Ramos (cell line): Measurements from ENCODE around the gene SERPINC1.
"Not testable (repeated sequence)": the region's sequence is repeated elsewhere in the genome, so short reads cannot be mapped to it uniquely, and the experiment has no call there.

Experiments used
- in situ Hi-C: fragments of 300-500 bp; cut with MboI; formaldehyde crosslinking; loops from one replicate; pipeline ENCODE4 v1.14.3; 2022; ENCODE audit warnings: low sequenced_read_pairs; ENCODE audit not compliant: unreplicated experiment

The SERPINC1 gene

DNA sequence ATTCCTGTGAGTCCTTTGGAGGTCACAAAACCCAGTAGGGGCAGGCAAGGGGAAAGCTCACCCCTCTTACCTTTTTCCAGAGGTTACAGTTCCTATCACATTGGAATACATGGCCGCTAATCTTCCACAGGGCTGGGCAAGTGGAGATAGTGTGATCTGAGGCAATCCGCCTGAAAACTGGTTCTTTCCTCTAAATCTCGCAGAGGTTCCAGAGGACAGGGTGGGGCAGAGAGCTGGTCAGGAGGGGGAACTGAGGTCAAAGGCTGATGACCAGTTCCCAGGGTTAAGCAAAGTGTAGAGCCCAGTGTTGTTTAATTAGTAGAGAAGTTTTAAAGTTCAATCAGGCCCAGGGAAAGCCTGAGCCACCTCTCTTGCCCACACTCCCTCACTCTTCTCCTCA, at the start of gene SERPINC1:
Gene SERPINC1, minus strand, starts transcription at position 179 of the 400 bp plus-strand sequence. Its CDS starts 68 bp downstream, at position 111.
- in situ Hi-C loops = no loop called here

DNA sequence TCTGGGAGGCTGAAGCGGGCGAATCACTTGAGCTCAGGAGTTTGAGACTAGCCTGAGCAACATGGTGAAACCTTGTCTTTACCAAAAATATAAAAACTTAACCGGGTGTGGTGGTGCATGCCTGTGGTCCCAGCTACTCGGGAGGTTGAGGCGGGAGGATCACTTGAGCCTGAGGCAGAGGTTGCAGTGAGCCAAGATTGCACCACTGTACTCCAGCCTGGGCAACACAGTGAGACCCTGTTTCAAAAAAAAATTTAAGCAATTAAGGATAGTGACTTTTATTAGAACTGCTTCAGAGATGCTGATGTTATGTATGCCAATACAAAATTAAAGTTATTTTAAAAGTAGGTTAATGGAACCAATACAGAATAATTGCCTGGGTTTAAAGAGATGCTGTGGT, 48.8 kb upstream of the SERPINC1 start:
- in situ Hi-C loops = not testable (repeated sequence)

DNA sequence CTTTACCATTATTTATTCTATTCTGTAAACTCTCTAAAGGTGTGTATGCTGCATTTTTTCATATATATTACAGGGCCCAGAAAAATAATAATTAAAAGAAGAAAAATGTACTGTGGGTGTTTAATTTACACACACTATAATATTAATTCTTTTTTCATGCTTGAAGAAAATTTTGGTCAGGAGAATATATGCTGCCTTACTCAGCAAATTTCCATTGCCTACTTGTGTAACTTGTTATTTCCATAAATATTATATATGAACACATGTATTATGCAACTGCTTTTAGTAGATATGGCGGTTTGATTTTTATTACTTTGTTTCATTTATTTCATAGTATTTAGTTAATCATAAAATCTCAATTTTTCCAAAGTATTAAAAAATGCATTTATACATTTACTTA, 46.4 kb upstream of the SERPINC1 start:
- in situ Hi-C loops = no loop called here

DNA sequence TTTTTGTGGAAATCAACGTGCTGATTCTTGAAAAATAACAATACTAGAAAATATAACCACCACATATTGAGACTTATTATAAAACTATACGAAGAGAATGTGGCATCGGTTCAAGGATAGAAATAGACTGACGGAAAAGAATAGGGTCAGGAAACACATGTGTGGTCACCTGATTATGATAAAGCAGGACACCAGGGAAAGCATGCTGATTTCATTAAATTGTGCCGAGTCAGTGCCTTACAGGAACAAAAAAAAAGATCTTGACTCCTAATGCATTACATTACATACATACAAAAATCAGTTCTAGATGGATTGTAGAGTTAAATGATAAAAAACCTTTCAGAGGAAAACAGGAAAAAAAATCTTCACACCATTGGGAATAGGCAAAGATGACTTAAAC, 43.5 kb upstream of the SERPINC1 start:
- in situ Hi-C loops = no loop called here

DNA sequence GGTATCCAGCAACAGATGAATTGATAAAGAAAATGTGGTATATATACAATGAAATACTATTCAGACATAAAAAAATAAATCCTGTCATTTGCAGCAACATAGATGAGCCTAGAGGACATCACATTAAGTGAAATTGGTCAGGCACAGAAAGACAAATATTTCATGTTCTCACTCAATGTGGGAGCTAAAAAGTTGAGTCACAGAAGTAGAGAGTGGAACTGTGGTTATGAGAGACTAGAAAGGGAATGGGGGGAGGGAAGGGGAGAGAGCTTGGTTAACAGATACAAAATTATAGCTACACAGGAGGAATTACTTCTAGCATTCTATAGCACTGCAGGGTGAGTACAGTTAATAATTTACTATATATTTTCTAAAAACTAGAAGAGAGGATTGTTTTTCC, 37.1 kb upstream of the SERPINC1 start:
- in situ Hi-C loops = no loop called here

DNA sequence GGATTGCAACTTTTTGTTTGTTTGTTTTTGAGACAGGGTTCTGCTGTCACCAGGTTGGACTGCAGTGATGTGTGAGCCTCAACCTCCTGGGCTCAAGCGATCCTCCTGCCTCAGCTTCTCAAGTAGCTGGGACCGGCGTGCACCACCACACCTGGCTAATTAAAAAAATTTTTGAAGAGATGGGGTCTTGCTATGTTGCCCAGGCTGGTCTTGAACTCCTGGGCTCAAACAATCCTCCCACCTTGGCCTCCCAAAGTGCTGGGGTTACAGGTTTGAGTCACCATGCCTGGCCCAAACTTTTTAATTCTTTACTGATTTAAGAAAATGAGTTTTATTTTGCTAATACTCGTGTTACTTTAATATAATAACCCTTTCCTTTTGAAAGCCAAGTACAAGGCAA, 31.5 kb upstream of the SERPINC1 start:
- in situ Hi-C loops = no loop called here

DNA sequence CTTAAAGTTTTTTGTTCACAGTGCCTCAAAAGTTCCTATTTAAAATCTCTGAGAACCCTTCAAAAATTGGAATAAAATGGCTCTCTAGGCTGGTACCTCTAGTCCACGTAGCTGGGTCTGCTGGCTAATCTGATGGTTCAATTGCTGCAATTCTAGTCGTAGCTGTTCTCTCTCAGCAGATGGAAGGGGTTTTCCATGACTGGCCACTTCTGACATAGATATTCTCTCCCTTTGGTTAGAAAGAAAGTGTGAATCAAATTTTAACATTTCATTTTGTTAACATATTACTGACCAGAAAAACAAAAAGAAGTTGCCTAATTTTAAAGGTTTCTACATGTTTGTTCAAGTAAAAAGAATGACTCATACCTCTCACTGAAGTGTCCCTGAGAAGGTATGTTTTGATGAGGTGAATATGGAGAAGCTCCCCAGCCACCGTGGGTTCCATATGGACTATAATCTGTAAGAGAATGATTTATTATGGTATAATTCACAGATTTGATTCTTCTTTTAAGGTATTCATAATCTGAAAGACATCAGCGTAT, 29.3 kb upstream of the SERPINC1 start:
- in situ Hi-C loops = no loop called here

DNA sequence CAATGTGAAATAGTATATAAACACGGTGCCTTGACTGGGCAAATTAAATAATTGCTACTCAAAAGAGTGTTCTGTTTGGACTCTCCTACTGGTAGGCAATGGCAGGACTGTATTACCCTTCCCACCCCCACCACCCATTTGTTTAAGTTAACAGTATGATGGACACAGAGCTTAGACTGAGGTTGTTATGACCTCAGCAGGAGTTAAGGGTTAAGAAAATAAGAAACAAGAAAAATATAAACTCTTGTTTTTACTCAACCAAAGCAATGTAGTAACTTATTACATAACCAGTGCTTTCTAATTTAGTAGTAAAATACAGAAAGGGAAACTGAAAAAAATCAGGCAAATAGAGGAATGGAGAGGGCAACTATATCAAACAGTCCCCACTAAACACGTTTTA, 19.9 kb upstream of the SERPINC1 start:
- in situ Hi-C loops = no loop called here

DNA sequence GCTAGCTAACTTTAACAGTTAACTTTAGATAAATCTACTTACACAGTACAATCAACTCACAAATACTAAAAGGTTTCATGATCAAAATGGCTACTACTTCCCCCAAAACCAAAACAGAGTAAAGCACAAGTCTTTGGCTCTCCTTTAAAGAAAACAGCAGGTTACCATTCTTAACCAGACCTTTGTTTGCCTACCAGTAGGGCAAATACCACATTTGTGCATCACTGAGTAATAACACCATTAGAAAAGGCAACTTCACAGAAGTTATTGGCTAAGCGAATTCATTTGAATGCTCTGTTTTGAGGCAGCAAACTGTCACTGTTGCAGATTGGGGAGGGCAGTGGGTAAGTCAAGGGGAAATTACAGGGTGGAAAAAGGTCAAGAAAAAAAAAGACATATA, 17.3 kb upstream of the SERPINC1 start:
- in situ Hi-C loops = no loop called here

DNA sequence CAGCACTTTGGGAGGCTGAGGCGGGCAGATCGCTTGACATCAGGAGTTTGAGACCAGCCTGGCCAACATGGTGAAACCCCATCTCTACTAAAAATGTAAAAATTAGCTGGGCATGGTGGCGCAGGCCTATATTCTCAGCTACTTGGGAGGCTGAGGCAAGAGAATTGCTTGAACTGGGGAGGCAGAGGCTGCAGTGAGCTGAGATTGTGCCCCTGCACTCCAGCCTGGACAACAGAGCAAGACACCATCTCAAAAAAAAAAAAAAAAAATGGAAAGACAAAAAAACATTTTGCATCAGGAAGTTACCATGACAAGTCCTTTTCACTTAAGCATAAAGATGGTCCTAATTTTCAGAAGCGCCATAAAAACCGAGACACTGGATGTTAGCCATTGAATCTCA, 13.4 kb upstream of the SERPINC1 start:
- in situ Hi-C loops = not testable (repeated sequence)

DNA sequence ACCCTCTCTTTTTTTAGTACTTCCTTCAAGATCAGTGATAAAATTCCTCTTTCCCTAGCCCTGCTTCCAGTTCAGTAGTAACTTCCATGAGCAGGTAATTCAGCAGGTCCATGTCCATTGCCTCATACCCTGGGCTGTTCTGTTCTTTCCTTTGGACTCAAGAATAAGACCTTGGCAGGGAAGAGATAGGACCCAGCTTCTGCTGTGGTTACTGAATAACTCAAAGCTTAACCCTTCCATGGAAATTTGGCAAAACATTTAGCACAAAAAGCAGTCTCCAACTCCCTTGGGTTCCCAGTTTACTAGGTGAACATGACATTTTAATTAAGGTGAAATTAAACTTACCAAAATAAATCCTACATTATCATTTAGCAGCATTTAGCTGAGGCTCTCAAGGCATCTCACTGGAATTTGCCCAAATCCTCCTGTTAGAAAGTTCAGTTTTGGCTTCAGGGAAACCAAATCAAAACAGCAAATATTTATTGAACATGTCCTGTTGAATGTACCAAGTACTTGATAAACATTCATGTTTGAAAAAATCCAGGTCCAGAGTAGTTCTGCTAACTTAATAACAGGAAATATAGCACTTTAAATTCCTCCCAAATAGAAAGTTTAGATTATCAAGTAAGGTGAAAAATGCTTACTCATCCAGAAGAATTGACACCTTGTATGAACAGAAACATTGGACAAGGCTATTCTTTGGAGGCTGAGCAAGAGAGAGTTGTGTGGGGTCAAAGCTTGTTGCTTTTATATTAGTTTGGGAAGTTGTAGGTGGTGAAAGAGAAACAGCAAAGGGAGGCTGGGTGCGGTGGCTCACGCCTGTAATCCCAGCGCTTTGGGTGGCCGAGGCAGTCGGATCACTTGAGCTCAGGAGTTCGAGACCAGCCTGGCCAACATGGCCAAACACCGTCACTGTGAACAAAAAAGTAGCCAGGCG, 8.4 kb upstream of the SERPINC1 start:
- in situ Hi-C loops = no loop called here

DNA sequence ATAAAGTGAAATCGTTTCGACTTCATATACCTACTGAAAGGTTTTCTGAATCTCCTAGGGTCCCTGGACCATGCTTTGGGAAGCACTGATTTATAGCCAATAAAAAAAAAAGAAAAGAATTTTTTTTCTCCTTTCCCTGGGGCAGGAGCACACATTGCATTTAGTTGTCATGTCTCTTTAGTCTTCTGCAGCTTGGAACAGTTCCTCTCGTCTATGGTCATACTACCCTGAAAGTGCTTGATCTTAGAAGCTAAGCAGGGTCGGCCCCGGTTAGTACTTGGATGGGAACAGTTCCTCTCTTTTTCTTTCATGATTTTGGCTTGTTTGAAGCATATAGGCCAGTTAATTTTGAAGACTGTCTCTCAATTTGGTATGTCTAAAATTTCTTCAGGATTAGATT, 3.7 kb upstream of the SERPINC1 start:
- in situ Hi-C loops = no loop called here

DNA sequence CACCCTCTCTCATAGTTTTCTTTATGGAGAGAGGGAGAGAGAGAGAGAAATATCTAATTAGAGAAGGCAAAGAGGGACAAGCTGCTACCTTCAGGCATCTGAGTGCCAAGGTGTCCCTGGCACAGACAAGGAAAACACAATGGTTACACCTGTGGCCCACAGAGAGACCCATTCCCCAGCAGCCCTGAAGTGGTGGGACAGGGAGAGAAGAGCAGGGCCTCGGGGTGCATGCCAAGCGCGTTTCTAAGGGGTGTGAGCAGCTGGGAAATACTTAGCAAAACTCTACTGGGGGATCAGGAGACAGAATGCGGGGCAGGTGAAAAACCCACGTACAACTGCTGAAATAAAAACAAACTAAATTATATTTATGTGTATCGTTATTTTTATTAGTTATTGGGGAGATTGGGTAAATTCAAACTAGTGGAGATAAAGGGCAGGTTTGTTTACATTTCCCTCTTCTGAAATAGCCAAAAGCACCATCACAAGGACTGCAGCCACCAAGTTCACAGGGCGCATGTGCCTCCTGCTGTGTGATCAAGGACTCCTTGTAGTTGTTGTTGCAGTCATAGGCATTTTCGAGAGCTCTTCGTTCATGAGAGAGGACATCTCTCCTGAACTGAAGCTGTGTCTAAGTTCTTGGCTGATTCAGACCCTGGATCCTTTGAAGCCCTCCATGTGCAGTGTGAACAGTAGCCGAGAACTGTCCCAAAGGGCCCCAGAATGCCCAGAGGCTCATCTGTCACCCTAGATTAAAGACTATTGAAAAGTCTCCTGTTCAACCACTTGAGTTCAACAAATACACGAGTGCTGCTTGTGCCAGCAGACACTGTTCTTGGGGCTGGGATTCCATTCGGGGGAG, 737 bp upstream of the SERPINC1 start:
- in situ Hi-C loops = no loop called here

DNA sequence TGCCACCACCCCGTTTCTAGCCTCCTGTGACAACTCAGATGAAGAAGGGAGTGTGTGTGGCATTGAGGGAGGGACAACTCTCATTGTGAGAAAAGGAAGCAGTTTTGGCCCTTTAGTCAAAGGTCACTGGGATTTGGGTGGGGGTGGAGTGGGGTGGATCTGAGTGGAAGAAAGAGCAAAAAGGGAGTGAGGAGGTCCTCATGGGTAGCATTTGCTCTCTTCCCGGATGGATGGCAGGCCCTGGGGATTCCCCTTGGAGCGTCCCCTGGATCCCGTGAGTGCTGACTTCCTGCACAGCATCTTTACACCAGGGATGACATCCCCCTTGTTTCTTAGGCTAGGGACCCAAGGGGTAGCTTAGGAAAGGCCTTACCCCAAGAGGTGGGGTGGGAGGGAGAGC, 460 bp downstream of the SERPINC1 start:
- in situ Hi-C loops = no loop called here

DNA sequence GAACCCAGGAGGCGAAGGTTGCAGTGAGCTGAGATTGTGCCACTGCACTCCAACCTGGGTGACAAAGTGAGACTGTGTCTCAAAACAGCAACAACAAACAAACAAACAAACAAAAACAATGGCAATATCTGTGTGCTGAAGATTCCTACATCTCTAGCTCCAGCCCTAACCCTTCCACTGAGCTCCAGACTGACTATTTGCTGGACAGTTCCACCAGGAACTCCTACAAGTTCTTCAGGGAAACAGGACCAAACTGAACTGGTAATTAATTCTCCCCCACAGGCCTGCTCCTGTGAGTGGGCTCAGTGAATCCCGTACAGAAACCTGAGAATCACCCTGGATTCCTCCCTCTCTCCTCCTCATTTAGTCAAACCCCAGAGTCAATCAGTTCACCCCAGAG, 1.5 kb downstream of the SERPINC1 start:
- in situ Hi-C loops = no loop called here

DNA sequence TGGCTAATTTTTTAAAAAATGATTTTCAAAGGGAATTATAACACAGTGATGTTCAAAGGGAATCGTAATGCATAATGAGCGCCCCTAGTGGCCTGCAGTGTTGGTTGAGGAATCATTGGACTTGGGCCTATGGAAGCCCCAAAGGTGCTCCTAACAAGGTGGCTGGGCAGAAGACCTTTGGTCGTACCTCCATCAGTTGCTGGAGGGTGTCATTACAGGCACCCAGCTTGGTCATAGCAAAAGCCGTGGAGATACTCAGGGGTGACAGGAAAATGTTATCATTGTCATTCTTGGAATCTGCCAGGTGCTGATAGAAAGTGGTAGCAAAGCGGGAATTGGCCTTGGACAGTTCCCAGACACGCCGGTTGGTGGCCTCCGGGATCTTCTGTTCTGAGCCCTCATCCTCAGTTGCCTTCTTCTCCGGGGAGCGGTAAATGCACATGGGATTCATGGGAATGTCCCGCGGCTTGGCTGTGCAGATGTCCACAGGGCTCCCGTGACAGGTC, 2.7 kb downstream of the SERPINC1 start:
- in situ Hi-C loops = no loop called here

DNA sequence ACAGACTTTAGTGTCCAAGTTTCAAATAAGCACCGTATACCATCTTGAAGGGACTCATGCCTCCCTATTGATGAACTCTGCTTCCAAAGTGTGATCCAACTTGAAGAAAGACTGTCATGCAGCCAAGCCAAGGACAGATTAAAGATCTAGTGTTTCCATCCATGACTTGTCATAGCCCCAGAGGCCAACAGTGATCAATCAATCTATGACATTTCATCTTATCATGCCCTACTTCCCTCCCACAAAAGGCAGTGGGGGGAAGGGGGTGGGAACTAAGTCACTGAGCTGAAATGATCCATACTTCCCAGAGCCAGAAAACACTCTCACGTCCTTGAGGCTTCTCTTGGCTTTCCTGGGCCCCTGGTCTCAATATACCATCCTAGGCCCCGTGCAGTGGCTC, 4.0 kb downstream of the SERPINC1 start:
- in situ Hi-C loops = no loop called here

DNA sequence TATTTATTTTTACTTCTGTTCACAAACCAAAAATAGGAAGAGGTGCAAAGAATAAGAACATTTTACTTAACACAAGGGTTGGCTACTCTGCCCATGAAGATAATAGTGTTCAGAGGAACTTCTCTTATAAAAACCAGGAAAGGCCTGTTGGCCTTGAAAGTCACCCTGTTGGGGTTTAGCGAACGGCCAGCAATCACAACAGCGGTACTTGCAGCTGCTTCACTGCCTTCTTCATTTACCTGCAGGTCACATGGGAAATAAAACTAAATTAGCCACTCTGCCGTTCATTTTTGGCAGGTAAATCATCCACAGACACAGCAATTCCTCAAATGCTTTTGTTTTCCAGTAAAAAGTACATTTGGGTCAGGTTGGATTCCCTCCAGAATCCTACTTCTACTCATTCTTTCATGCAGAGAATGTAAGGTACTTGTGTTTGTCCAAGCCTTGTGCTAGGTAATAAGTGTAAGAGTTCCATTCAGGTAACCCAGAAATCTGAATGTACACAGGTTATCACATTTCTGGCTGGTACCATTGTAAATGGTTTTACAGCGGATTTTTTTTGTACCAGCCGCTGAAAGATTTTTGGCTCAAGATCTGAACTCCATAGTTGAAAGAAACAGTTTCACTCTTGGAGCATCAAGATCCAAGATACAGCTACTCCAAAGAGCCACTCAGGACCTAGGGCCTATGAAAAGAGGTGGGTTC, 13.1 kb downstream of the SERPINC1 start:
- in situ Hi-C loops = no loop called here

DNA sequence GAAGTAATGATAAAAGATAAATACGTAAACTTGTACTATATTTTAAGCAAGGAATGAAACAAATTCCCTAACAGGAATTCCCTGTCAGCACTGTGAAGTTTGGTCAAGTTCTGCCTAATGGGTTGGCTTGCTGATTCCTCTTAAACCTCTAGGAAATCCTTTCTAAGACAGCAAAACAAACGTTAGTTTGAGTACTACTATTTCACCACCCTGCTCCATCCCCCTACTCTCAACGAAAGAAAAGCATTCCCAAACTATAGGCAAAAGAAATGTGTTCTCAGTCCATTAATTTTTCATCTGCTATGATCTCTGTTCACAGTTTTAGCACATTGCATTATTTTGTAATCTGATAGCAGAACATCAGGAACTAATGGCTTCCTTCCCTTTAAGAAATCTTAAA, 16.1 kb downstream of the SERPINC1 start:
- in situ Hi-C loops = no loop called here

DNA sequence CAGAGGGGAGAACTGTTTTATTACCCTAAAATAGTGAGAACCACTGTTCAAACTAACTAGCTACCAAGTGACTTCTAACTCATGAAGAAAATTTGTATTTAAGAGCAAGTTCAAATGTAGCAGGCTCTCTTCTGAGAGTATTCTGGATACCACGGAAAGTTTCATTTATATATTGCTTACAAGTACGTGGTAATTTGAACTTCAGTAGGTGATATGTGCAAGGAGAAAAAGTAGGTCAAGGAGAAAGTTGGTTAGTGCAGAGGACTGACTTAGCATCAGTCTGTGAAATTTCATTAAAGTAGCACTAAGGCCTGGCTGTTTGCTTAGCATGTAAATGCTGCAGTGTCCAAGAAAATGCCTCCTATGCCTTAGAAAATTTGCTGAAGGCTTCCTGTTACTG, 16.7 kb downstream of the SERPINC1 start:
- in situ Hi-C loops = no loop called here
